GM21619 (cell line): ENCODE measurements around the gene MCCD1.

Source experiments
- ATAC-seq: cut with Tn5 transposase; IDR thresholded peaks from one replicate; pipeline ENCODE4 v1.9.1; 2021; ENCODE audit not compliant: unreplicated experiment

Gene MCCD1

DNA sequence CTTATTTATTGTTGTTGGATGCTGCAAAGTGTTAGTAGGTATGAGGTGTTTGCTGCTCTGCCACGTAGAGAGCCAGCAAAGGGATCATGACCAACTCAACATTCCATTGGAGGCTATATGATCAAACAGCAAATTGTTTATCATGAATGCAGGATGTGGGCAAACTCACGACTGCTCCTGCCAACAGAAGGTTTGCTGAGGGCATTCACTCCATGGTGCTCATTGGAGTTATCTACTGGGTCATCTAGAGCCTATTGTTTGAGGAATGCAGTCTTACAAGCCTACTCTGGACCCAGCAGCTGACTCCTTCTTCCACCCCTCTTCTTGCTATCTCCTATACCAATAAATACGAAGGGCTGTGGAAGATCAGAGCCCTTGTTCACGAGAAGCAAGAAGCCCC lies 18.8 kb upstream of the MCCD1 start:
- ATAC-seq, result no peak

DNA sequence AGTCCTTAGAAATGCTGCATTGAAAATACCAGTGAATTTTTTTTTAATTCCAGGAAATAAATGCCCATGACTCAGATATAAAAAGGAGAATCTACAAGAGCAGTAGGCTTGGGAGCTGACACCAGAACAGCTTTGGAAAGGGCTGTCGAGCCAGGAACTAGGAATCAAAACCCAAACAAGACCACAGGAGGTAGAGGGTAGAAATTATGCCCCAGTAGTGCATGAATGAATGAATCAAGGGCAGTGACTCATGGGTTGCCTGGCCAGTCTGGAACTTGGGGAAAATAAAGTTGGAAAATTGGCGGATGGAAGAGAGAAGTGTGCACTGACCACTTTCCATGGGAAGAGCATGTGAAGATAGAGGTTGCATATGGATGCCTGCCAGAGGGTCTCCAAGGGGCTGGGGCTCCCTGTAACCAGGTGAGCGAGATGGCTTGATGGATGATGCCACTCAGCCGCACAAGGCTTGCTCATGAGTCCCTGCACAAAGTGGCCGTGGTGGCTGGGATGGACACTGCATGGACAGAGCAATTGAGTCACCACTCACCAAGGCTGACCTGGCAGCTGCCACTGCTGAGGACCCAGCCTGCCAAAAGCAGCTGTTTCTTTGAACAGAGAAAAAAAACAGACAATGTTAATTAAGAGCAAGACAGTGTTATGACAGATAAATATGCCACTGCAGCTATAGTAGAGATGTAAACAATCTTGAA lies 15.2 kb upstream of the MCCD1 start:
- ATAC-seq, result no peak

DNA sequence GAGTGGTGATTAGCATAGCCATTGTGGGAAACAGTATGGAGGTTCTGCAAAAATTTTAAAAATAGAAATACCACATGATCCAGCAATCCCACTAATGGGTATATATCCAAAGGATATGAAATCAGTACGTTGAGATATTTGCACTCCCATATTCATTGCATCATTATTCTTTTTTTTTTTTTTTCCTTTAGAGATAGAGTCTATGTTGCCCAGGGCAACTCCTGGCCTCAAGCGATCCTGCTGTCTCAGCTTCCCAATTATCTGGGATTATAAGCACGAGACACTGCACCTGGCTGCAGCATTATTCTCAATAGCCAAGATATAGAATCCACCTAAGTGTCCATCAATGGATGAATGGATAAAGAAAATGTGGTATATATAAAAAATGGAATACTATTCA lies 6.9 kb upstream of the MCCD1 start:
- no peak for ATAC-seq

DNA sequence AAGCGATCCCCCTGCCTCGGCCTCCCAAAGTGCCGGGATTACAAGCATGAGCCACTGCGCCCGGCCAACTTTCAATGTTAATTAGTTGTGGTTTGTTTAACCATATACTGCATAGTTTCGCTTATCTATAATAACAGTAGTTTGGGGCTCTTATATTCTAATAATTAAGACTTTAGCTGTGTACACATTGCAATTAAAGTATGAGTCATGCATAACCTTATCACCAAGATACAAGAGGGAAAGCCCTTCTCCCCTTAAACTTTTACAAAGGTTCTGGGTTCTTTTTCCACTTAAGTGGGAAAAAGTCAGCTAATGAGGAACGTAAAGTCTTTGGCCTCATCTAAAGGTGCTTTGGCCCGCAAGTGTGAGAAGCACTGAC lies 3.2 kb upstream of the MCCD1 start:
- ATAC-seq, result no peak

DNA sequence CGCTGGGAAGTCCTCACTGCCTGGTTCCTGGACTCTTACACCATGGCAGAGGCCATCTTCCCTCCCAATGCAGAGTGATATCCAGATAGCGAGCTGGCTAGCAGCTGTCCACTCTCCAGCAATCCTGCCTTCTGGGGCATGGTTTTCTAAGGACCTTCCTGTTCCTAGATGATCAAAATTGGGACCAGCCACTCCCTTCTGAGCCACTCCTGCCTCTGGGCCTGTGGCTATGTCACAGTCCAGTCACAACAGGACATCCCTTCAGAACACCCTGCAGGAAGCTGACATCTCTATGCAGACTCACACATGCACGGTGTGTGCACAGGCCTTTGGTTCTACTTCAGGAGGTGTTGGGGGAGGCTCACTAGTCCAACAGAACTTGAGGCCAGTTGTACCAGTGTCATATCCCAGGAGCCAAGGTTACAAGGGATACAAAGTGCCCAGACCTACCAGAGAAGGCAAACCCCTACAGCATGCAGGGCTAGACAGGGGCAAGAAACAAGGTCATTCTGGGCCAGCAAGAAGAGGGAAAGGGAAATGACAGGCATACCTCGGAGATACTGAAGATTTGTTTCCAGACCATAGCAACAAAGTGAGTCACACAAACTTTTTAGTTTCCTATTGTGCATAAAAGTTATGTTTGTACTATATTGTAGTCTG lies 2.7 kb upstream of the MCCD1 start:
- ATAC-seq, result no peak

DNA sequence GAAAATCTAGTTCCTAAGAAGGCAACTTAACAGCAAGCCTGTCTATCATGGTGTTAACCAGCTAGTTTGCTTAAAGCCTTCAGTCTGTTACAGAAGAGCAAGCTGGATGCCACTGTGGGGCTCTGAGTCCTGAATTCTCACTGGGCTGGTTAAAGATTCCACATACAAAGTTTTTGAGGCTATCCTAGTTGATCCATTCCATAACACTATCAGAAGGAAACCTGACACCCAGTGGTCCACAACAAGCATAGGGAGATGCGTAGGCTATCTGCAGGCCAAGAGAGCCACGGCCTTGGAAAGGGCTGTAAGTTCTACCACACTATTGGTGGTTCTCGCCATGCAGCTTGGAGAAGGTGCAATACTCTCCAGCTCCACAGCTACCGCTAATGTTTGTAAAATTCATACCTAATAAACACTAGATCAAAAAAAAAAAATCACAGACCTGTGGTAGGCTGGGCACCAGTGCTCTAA lies 420 bp upstream of the MCCD1 start:
- ATAC-seq, result no peak

DNA sequence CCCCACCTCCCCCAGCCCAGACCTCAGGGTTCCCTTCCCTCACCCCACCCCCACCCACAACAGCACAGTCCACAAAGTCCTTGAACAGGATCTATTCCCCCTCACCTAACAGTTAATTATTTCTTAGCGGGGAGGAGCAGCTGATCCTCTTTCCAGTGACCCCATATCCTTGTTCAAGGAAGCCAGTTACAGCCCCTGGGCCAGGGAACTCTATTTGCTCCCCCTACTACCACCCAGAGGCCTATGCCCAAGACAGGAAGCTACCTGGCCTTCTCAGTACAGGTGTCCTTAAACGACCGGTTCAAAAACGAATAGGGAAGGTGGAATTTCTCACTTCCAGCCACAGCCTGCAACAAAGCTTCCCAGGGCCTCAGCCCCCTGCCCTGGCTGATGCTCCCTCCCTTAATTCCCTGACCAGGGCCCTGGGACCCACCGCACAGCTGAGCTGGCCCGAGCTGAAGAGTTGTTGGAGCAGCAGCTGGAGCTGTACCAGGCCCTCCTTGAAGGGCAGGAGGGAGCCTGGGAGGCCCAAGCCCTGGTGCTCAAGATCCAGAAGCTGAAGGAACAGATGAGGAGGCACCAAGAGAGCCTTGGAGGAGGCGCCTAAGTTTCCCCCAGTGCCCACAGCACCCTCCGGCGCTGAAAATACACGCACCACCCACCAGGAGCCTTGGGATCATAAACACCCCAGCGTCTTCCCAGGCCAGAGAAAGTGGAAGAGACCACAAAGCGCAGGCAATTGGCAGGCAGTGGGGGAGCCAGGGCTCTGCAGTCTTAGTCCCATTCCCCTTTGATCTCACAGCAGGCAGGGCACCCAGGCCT lies 778 bp downstream of the MCCD1 start:
- ATAC-seq, result no peak

DNA sequence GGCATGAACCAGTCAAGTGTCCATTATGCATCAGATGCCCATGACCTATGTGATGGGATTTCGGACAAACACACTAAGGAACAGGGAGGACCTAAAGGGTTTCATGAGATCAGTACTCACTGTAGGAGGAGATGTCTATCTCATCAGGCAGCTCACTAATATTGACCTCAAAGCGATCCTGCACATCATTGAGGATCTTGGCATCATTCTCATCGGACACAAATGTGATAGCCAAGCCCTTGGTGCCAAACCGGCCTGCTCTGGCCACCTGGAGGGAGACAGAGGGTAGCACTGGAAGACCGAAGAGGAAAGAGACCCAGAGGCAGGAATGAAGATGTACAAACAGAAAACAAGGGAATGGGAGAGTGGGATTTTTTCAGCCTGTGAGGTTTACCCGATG lies 1.9 kb downstream of the MCCD1 start:
- no peak for ATAC-seq

DNA sequence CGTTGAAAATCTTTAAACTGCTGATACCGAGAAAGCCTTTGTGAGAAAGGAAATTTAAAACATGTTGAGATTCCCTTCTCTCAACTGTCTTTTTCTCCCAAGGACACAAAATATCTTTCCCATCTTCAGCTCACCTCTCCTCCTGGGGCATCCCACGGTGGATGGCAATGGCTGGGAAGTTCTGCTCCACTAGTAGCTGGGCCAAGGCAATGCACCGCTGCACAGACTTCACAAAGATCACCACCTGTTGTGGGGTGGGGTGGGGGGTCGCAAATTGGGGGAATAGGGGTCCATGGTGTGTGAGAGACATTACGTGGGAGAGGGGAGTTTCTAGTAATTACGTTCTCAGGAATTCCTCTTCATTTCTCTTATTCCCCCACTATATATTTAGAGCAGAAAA lies 2.4 kb downstream of the MCCD1 start:
- no peak for ATAC-seq

DNA sequence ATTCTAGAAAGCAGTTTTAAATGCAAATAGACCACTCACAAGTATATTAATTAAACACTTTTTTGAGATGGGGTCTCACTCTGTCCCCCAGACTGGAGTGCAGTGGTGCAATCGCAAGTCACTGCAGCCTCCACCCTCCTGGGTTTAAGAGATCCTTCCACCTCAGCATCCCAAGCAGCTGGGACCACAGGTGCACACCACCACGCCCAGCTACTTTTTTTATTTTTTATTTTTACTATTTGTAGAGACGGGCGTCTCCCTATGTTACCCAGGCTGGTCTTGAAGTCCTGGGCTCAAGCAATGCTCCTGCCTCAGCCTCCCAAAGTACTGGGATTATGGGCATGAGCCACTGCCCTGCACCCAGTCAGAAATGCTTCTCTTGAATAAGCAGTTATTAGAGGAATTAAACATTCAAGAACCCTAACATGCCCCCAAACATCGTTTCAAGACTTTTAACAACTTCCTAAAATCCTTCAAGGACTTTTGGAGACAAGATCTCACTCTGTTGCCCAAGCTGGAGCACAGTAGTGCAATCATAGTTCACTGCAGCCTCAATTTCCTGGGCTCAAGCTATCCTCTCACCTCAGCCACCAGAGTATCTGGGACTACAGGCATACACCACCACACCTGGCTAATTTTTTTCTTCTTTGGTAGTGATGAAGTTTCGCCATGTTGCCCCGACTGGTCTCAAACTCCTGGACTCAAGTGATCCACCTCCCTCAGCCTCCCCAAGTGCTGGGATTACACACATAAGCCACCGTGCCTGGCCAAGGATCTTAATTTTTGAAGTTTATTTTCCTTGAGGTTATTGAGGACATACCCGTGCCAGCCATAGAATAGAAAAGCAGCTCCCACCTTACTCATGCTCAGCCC lies 3.2 kb downstream of the MCCD1 start:
- no peak for ATAC-seq

DNA sequence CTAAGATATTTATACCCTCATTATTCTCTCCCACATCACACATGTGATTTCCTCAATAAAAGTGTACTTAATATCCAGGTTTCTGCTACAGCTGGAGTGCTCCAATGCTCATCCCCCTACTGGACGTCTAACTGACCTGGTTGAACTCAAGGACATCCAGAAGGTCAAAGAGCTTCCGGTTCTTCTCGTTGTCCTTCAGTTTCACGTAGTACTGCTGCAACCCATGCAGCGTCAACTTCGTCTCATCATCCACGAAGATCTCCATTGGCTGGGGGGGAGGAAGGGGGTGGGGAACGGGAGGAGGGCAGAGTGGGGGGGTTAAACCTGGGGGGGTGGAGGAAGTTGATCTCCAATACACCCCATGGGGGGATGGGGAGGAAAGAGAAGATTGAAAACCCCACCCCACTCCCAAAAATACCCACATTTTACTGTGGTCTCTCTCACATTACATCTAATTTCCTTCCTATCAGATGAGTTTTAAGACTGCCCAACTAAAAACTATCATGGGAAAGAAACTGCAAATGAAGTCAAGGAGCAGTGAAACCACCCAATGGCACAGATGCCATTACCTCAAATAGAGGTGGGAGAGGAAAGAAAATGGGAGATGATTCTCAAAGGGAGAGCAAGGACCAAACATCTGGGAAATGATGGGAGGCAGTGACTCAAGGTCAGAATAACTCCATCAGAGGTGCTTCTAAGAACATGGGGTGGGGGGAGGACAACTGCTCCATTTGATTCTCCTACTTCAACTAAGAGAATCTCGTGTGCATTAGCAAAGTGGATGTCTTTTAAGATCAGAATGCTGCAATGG lies 4.1 kb downstream of the MCCD1 start:
- ATAC-seq, result no peak

DNA sequence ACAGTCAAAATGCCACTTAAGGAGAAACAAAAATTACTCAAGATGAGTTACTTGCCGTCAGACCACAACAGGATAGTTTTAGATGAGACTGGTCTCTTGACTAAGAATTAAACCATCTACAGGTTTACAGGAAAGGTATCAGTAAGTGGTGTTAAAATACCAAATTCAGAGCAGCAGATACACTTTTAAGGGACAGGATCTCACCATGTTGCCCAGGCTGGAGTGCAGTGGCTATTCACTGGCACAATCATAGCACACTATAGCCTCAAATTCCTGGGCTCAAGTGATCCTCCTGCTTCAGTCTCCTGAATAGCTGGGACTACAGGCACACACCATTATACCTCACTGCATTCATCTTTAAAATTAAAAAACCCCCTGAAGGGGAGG lies 4.7 kb downstream of the MCCD1 start:
- ATAC-seq, result no peak

DNA sequence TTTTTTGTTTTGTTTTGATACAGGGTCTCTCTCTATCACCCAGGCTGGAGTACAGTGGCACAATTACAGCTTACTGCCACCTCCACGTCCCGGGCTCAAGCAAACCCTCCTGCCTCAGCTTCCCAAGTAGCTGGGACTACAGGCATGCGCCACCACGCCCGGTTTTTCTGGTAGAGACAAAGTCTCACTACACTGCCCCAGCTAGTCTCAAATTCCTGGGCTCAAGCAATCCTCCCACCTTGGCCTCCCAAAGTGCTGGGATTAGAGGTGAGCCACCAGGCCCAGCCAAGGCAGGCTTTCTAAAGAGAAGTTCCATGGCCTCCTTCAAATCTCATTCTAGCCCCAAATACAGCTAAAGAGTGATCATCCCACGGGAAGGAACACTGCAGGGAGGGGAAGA lies 5.2 kb downstream of the MCCD1 start:
- ATAC-seq, result no peak

DNA sequence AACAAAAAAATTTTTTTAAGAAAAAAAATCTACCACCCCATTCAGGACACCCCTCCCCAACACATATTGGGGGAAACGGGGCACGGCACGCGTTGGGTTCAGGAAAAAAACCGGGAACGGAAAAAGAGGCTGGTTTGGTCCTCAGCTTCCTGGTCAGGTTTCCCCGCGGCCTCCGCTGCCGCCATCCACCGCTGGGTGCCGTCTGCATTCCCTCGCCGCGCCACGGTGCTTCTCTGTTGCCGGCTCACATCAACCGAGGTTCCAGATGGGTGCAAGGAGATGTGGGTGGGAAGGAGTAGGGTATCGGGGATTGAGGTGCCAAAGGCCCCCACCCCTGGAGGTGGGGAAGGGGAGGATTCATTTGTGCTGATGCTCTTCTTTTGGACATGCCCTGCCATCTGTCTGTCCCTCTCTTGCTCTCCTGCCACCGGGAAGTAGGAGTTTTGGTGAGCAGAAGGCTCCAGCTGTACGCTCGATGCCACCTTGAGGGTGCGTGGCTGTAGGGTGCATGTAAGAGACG lies 5.8 kb downstream of the MCCD1 start:
- ATAC-seq, result no peak

DNA sequence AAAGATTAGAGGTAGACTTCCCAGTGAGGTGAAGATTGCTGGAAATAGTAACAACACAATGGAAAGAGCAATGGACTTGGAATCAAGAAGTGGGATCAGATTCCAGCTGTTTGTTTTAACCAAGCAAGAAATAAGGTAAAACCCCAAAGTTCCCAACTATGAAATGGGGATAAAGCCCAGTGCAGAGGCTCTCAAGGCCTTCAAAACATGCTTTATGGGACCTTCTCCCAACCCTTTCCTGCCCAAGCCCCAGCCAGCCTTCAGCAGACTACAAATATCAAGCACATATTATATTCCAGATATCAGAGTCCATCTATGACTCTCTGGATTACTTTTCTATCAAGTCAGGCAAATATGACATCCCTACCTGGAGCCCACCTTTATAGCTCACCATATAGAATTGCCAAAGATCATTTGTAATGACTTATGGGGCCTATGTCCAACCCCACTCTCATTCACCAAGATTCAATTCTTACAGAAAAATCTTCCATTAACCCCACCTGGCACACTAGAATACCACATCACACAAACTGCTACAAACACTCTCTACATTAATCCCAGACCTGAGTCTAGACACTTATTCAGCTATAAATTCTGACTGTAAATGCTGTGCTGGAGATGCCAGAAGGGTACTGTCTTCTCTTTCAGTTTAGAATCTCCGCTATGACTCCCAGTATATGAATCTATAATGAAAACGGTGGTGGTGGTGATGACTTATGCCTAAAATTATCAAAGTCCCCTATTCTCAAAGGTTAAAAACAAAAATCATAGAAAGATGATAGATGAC lies 7.0 kb downstream of the MCCD1 start:
- ATAC-seq, result no peak

DNA sequence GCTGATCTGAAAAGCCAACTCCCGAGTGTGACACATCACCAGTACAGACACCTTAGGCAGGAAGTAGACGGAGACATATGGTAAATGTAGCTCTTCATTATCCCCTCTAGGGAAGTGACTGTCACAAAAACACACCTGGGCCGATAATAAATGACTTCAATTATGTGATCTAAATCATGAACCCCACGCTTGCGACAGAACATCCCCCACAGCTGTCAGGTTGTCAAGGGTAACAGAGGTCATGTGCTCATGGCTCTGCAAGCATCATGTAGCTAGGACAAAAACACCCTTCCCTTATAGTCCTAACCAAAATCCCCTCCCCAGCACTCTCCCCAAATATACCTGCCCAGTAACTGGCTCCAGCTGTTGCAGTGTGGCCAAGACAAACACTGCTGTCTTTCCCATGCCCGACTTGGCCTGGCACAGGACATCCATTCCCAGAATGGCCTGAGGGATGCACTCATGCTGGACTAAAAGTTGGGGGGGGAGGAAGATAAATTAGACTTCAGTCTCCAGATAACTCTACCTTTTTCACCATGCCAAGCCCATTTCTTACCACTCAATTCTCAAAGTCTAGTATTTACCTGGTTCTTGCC lies 10.1 kb downstream of the MCCD1 start:
- ATAC-seq, result no peak

DNA sequence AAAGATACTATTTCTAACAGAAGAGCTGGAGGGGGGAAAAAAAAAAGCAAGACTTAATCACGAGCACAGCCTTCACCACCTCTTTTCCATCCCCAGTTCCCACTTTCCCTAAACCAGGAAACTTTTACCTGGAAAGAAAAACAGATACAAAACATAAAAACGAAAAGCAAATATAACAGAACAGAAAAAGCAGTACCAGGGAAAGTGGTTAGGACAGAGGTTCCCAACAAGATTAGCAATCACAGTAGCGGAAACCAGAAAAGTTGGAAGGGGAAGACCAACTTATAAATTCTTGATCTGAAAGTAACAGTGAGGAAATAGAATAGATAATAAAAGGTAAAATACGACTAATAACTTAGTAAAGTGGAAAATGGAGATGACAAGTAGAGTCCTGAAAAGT lies 11.9 kb downstream of the MCCD1 start:
- ATAC-seq, result no peak

DNA sequence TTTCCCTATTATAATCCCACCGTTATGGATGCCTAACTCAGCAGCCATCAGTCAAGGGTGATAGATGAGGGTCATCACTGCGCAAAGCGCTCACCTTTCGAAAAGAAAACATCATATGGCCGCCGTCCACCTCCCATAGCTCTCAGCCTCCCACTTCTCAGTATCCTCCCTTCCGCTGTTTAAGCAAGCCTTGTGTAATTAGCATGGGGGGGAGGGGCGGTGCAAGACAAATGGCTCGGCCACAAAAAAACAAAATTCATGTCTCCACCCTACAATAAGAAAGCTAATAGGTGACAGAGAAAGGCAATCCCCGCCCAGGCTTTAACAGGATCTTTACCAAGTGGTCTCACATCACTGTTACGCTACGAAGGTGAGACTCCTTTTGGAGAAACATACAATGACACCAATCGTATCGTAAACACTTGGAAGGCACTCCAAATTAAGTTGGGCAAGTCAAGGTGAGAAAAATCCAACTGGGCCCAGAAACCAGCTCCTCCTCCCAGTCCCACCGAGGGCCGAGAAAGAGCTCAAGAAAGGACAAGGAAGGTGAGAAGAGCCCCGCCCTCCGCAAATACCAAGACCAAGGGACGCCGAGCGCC lies 12.4 kb downstream of the MCCD1 start:
- peak; percentile 2 for ATAC-seq
